ENCODE measurements around the gene EPHB3. TPM values are rescaled to one million over a fixed set of nuclear protein-coding genes. Genes with fewer than 3 reads are reported as not detected.

The EPHB3 gene
- total and polyA plus RNA-seq, 11 donors: 1.00 to 4.6 (median 1.8) TPM

- peak in 3 of 5 donors; percentile 28 to 47 (median 30) for DNase-seq
Measured at GRCh38 chr3:184590795-184591194, 29.2 kb downstream of the EPHB3 start.

GRCh38 chr3:184591789-184592188 is 30.2 kb downstream of the EPHB3 start:
- H3K27ac ChIP-seq: no peak overlapping the region
- no peaks in the 10 kb centered on the region for H3K36me3 ChIP-seq
- no peaks in the 10 kb centered on the region for H3K27me3 ChIP-seq
- 96 to 100% (median 98%) methylated on average over 3 to 6 of the region's 6 CpGs for WGBS, 4 donors
- DNase-seq (peak in 2 of 5 donors; percentile 13 to 43), ATAC-seq (no peak)
- H3K9me3 ChIP-seq: no peaks in the 10 kb centered on the region
- TF ChIP-seq CTCF (IDR thresholded peaks at IDR 0.05): no peak
- TF ChIP-seq POLR2A (IDR thresholded peaks at IDR 0.05): no peak
- H3K4me1 ChIP-seq: peaks cover 0 to 29% (median 14%) of the 10 kb centered on the region in 12 donors
- intact Hi-C loops (cut with DNase I): no loop called here
- H3K4me3 ChIP-seq: no peak overlapping the region

More at GRCh38 chr3:184590795-184591194, 29.2 kb downstream of the EPHB3 start:
- Histone ChIP-seq H3K36me3 (no peaks in the 10 kb centered on the region), H3K4me3 (no peak overlapping the region), H3K9me3 (no peaks in the 10 kb centered on the region), H3K27ac (no peak overlapping the region), H3K27me3 (no peaks in the 10 kb centered on the region), H3K4me1 (peaks cover 0 to 29% (median 14%) of the 10 kb centered on the region in 12 donors)
- ATAC-seq: no peak
- 26 to 50% (median 33%) methylated on average over 5 to 6 of the region's 6 CpGs for WGBS, 4 donors
- intact Hi-C loops (cut with DNase I): no loop called here
- TF ChIP-seq CTCF (IDR thresholded peaks at IDR 0.05): no peak
- no peak for TF ChIP-seq POLR2A (IDR thresholded peaks at IDR 0.05)

- no peaks in the 10 kb centered on the region for H3K36me3 ChIP-seq
- peak overlapping the region in 2 of 12 donors; percentile 22 to 45 for H3K27ac ChIP-seq
- WGBS, 4 donors: 67 to 85% (median 73%) methylated on average over 16 to 17 of the region's 17 CpGs
Measured at GRCh38 chr3:184592371-184593219, 31.0 kb downstream of the EPHB3 start.

More at GRCh38 chr3:184592371-184593219, 31.0 kb downstream of the EPHB3 start:
- TF ChIP-seq POLR2A (IDR thresholded peaks at IDR 0.05): no peak
- TF ChIP-seq CTCF (IDR thresholded peaks at IDR 0.05): no peak
- intact Hi-C loops (cut with DNase I): no loop called here
- H3K4me1 ChIP-seq: peaks cover 0 to 34% (median 14%) of the 10 kb centered on the region in 12 donors
- no peaks in the 10 kb centered on the region for H3K9me3 ChIP-seq
- H3K27me3 ChIP-seq: no peaks in the 10 kb centered on the region
- no peak overlapping the region for H3K4me3 ChIP-seq
- DNase-seq: peak in 4 of 5 donors; percentile 25 to 62 (median 40)
- ATAC-seq: peak in 3 of 4 donors; percentile 20 to 23 (median 21)

Data from heart left ventricle (tissue), 16 donors.